Endodermal cell (in vitro differentiated cells): ENCODE data around the gene GBP7. TPM values are rescaled to one million over a fixed set of nuclear protein-coding genes. Genes with fewer than 3 reads are reported as not detected.

Experiments used
- DNase-seq: peaks from one replicate; pipeline ENCODE4 v3.0.0-alpha.2; 2017
- H3K27ac ChIP-seq: 2 replicates; pipeline ENCODE4 v1.5.1; 2013; ENCODE audit warnings: mild to moderate bottlenecking, low read depth, low read length, moderate library complexity
- H3K27me3 ChIP-seq: 2 replicates; pipeline ENCODE4 v1.6.1; 2013; ENCODE audit warnings: mild to moderate bottlenecking, low read length, moderate library complexity; ENCODE audit not compliant: insufficient read depth, control insufficient read depth, poor library complexity, severe bottlenecking
- H3K36me3 ChIP-seq: 2 replicates; pipeline ENCODE4 v1.7.0; 2013; ENCODE audit warnings: mild to moderate bottlenecking, low read length, moderate library complexity; ENCODE audit not compliant: control insufficient read depth, insufficient read depth
- H3K4me1 ChIP-seq: one replicate; pipeline ENCODE4 v1.7.0; 2013; ENCODE audit warnings: low read length; ENCODE audit not compliant: control insufficient read depth, insufficient read depth
- H3K4me3 ChIP-seq: 2 replicates; pipeline ENCODE4 v1.5.1; 2013; ENCODE audit warnings: mild to moderate bottlenecking, low read length, moderate library complexity
- H3K9ac ChIP-seq: 2 replicates; pipeline ENCODE4 v1.6.1; 2013; ENCODE audit warnings: mild to moderate bottlenecking, low read length, moderate library complexity; ENCODE audit not compliant: poor library complexity, severe bottlenecking; ENCODE audit errors: extremely low read depth
- H3K9me3 ChIP-seq: 2 replicates; pipeline ENCODE4 v1.6.1; 2013; ENCODE audit warnings: mild to moderate bottlenecking, low read length, moderate library complexity; ENCODE audit not compliant: control insufficient read depth
- H3K27ac Mint-ChIP-seq: 2 replicates; pipeline ENCODE4 v1.8.0; 2020; ENCODE audit warnings: mixed read lengths
- H3K27me3 Mint-ChIP-seq: 2 replicates; pipeline ENCODE4 v1.8.0; 2021; ENCODE audit warnings: mild to moderate bottlenecking, mixed read lengths; ENCODE audit not compliant: insufficient read depth
- H3K36me3 Mint-ChIP-seq: 2 replicates; pipeline ENCODE4 v1.8.0; 2020; ENCODE audit warnings: low read depth, mixed read lengths
- H3K4me1 Mint-ChIP-seq: 2 replicates; pipeline ENCODE4 v1.8.0; 2020; ENCODE audit warnings: mixed read lengths
- H3K4me3 Mint-ChIP-seq: 2 replicates; pipeline ENCODE4 v1.8.0; 2020; ENCODE audit warnings: mild to moderate bottlenecking, moderate library complexity, mixed read lengths
- H3K9me3 Mint-ChIP-seq: 2 replicates; pipeline ENCODE4 v1.8.0; 2020; ENCODE audit warnings: mild to moderate bottlenecking, mixed read lengths
- CTCF ChIP-seq: fragments of 200-600 bp; sonication (generic); conservative IDR thresholded peaks from 2 replicates; pipeline ENCODE4 v1.5.0; 2021; ENCODE audit warnings: antibody characterized with exemption, mild to moderate bottlenecking
- WGBS, 2 experiments: methylation state at CpG; one replicate each; pipeline versions ENCODE4 v1.1.5 to v1.1.7; 2013; ENCODE audit warnings: missing lambda C conversion rate in 2 of 2, mixed read lengths in 1 of 2; ENCODE audit not compliant: insufficient coverage in 1 of 2, insufficient read length in 1 of 2; 5-methylcytosine and 5-hydroxymethylcytosine counted together
- total RNA-seq, 2 donors: library from RNA; stranded (reverse); fragmentation: NEBNext Ultra II Directional in 1 of 2; extraction: Animal tissue kit (Norgen Biotek cat#: 25700) in 1 of 2; gene quantifications; 2 replicates in 1 of 2; 3 replicates in 1 of 2; pipeline ENCODE4 v1.2.1, GENCODE V29; 2021

GBP7 gene
- total RNA-seq, 2 donors from 2014 or later, result not detected

- no peaks in the 10 kb centered on the region for H3K9me3 ChIP-seq
- H3K9ac ChIP-seq, result no peak overlapping the region
- no peaks in the 10 kb centered on the region for H3K4me1 Mint-ChIP-seq
- no peaks in the 10 kb centered on the region for H3K36me3 ChIP-seq
- peak; percentile 71 for DNase-seq
- H3K4me3 Mint-ChIP-seq, result no peak overlapping the region
- H3K27me3 Mint-ChIP-seq, result no peaks in the 10 kb centered on the region
- no peaks in the 10 kb centered on the region for H3K4me1 ChIP-seq
- peak; percentile 61 for TF ChIP-seq CTCF
- H3K36me3 Mint-ChIP-seq, result no peaks in the 10 kb centered on the region
- no peak overlapping the region for H3K4me3 ChIP-seq
- H3K27ac ChIP-seq, result no peak overlapping the region
- WGBS, 2 experiments, result 72 to 80% methylated on average over 1 to 3 of the region's 3 CpGs
- H3K27me3 ChIP-seq, result no peaks in the 10 kb centered on the region
- no peak overlapping the region for H3K27ac Mint-ChIP-seq
- no peaks in the 10 kb centered on the region for H3K9me3 Mint-ChIP-seq
Measured at GRCh38 chr1:89149229-89149628, 26.6 kb downstream of the GBP7 start.

DNA sequence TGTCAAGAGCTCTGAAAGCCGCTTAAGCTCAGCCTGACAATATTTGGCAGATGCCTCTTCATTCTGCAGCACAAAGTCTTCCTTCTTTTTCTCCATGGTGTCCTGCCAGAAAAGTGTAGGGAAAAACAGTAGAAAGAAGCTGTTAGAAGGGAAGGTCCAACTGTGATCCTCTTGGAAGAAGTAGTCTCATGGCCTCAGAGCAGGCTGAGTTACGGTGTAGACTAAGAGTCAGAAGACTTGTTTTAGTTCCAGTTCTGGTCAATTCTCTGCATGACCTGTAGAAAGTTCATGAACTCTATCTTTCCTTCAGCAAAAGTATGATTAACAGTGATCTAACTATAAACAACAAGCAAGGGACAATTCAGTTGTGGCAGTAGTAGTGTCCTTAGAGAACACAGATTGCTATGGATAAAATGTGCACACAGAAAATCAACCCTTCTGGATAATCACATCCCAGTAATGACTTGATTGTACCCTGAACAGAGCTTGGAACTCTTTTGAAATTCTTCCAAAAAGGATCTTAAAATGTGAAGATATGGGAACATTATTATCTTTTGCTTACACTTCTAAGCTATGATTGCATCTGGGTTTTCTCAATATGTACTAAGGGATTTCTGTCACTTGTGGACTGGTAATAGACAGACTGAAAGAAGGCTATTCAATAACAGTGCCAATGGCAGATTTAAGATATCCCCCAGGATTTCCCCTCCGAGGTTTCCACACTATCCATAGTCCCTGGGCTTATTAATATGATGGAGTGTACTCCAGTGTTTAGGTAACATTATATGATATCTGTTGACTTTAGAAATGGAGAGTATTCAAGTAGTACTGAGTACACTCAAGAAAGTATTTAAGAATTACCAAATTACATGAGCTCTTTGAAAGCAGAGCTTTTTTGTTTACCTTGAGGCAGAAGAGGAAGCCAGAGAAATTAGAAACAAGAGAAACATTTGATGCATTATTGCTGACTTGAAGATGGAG is 27.8 kb downstream of the GBP7 start:
- 95% methylated on average over 2 to 3 of the region's 3 CpGs for WGBS, 2 experiments
- Histone ChIP-seq H3K4me3 (no peak overlapping the region), H3K9ac (no peak overlapping the region), H3K9me3 (no peaks in the 10 kb centered on the region), H3K27ac (no peak overlapping the region), H3K4me1 (no peaks in the 10 kb centered on the region), H3K36me3 (no peaks in the 10 kb centered on the region), H3K27me3 (no peaks in the 10 kb centered on the region)
- DNase-seq, result no peak
- Mint-ChIP-seq H3K4me1 (no peaks in the 10 kb centered on the region), H3K4me3 (no peak overlapping the region), H3K36me3 (no peaks in the 10 kb centered on the region), H3K27me3 (no peaks in the 10 kb centered on the region), H3K9me3 (no peaks in the 10 kb centered on the region), H3K27ac (no peak overlapping the region)
- TF ChIP-seq CTCF, result no peak

GRCh38 chr1:89146721-89147120 is 29.1 kb downstream of the GBP7 start:
- H3K4me1 ChIP-seq, result no peaks in the 10 kb centered on the region
- TF ChIP-seq CTCF, result no peak
- no peak overlapping the region for H3K4me3 ChIP-seq
- no peak overlapping the region for H3K4me3 Mint-ChIP-seq
- H3K36me3 Mint-ChIP-seq, result no peaks in the 10 kb centered on the region
- no peak for DNase-seq
- 88 to 100% methylated on average over 2 to 3 of the region's 3 CpGs for WGBS, 2 experiments
- H3K9me3 ChIP-seq, result no peaks in the 10 kb centered on the region
- H3K9ac ChIP-seq, result no peak overlapping the region
- H3K4me1 Mint-ChIP-seq, result no peaks in the 10 kb centered on the region
- H3K27ac ChIP-seq, result no peak overlapping the region
- no peaks in the 10 kb centered on the region for H3K27me3 ChIP-seq
- no peaks in the 10 kb centered on the region for H3K36me3 ChIP-seq
- H3K9me3 Mint-ChIP-seq, result no peaks in the 10 kb centered on the region
- H3K27ac Mint-ChIP-seq, result no peak overlapping the region
- H3K27me3 Mint-ChIP-seq, result no peaks in the 10 kb centered on the region
